ENCODE data around the gene ZBTB7B.

DNA sequence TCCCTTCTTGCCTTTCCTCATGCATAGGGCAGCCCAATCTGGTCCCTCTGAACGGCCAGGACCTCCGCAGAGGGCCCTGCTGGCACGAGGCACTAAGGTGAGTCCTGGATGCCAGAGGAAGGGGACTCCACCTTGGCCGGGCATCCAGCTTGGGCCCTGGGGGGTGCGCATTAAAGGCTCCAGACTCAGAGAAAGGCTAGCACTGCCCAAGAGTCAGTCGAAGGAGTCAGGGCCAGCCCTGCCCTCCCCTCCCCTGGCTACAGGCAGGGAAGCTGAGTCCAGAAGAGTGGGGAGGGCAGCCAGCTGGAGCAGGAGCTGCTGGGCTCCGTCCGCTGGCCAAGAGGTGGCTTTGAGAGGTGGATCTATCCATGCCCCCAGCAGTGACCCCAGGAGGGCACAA, 58.1 kb downstream of the ZBTB7B start:
- TF ChIP-seq, protein P1, sequence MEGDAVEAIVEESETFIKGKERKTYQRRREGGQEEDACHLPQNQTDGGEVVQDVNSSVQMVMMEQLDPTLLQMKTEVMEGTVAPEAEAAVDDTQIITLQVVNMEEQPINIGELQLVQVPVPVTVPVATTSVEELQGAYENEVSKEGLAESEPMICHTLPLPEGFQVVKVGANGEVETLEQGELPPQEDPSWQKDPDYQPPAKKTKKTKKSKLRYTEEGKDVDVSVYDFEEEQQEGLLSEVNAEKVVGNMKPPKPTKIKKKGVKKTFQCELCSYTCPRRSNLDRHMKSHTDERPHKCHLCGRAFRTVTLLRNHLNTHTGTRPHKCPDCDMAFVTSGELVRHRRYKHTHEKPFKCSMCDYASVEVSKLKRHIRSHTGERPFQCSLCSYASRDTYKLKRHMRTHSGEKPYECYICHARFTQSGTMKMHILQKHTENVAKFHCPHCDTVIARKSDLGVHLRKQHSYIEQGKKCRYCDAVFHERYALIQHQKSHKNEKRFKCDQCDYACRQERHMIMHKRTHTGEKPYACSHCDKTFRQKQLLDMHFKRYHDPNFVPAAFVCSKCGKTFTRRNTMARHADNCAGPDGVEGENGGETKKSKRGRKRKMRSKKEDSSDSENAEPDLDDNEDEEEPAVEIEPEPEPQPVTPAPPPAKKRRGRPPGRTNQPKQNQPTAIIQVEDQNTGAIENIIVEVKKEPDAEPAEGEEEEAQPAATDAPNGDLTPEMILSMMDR (IDR thresholded peaks at IDR 0.05), result no peak
- TF ChIP-seq POLR2A (IDR thresholded peaks at IDR 0.05) (no peak), POLR2AphosphoS5 (IDR thresholded peaks at IDR 0.05; ENCODE audit: insufficient read depth in 1 of 2, low read depth in 1 of 2) (no peak)
